Occipital lobe (tissue), 3 donors: ENCODE measurements around the gene CBY2. TPM values are rescaled to one million over a fixed set of nuclear protein-coding genes. Genes with fewer than 3 reads are reported as not detected.
"Not testable (repeated sequence)": the region's sequence is repeated elsewhere in the genome, so short reads cannot be mapped to it uniquely, and the experiment has no call there.

Experiments
- DNase-seq: peaks from one replicate; lab custom pipeline; 2025; lab: John Stamatoyannopoulos, UW
- small RNA-seq: library from RNA; depleted of rRNA; stranded (forward); fragments of <200 nt; gene quantifications from one replicate; pipeline ENCODE3, GENCODE V24; 2014
- total RNA-seq: library from RNA; depleted of rRNA; stranded (reverse); fragments of >200 nt; gene quantifications from one replicate; pipeline ENCODE4 v1.2.3, GENCODE V29; 2014

Gene CBY2
- total RNA-seq, 1 donor from 2014 or later: not detected

DNA sequence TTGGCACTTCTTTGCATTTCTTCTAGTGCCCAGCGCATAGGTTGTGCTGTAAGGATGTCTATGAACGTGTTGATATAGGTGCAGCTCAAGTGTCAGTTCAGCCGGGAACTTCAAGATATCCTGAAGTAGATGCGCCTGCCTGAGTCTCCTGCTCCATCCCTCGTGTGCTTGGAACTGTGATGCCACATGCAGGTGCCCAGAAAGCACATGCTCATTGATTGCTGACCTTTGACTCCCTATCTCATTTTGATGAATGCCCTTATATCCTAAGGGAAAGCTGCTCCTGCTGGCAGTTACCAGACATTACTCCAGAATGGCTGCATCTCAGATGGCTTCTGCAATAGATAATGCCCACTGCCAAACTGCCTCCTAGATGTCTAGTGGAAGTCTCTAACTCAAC is 40.9 kb downstream of the CBY2 start:
- DNase-seq: no peak

DNA sequence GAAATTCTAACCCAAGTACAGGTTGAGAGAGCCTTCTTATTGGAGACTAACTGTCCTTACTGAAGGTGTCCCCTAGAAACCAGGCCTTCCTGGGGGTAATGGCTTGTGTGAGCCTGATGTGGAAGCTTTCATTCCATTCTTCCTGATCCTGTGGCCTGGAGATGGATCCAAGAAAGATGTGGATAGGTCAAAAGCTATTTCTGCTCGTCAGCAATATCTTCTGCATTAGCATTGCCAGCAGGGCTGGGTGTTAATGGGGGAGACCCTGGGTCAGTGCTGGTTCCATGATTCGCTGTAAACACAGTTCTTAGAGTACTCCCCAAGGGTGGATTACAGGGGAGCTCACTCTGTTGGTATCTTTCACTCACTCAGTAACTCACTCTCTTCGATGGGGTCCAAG is 42.9 kb downstream of the CBY2 start:
- no peak for DNase-seq

DNA sequence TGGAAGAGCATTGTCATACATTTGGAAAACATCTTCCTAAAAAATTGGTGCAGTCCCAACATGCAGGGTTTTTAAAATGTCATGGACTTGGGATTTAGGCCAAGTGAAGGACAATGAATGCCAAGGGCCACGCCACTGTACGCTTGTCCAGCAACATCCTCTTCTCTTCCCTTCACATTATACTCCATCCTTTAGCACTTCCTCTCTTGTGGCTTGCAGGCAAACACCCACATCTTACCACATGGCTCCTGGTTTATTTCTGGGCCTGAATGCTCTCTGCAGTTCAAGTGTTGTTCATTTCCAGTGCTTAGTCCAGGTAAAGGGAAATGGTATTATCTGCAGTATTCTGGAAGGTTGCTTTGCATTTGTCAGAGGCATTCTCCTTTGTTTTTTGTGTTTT is 45.0 kb downstream of the CBY2 start:
- DNase-seq: no peak

GRCh38 chr13:45748941-45749759 is 47.0 kb downstream of the CBY2 start:
- no peak for DNase-seq

DNA sequence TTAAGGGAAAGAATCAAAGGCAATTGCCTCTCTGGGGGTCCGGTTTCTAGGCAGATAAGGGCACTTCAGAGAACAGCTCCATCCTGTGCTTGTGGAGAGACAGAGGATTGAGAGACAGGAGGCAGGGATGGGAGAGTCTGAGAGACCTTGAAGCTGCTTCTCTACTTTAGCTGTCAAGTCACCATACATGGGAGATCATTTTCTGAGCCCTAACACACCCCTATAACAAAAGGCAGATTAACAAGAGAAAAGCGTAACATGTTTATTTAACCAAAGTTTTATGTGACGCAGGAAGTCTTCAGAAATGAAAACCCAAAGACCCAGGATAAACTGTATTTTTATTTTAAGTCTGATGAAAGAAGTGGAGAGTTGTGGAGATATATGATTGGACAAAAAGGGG is 48.4 kb downstream of the CBY2 start:
- DNase-seq: no peak

GRCh38 chr13:45751885-45752284 is 49.8 kb downstream of the CBY2 start:
- DNase-seq: no peak

- DNase-seq: no peak
These were observed 50.4 kb downstream of the CBY2 start for GRCh38 chr13:45752510-45752909.

DNA sequence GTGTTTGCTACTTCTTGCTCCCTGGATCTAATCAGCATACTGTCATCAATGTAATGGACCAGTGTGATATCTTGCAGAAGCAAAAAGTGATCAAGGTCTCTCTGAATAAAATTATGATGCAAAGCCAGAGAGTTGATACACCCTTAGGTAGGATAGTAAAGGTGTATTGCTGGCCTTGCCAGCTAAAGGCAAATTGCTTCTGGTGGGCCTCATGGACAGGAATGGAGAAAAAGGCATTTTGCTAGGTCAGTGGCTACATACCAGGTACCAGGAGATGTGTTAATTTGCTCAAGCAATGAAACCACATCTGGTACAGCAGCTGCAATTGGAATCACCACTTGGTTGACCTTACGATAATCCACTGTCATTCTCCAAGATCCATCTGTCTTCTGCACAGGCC is 54.4 kb downstream of the CBY2 start:
- not testable (repeated sequence) for DNase-seq

DNA sequence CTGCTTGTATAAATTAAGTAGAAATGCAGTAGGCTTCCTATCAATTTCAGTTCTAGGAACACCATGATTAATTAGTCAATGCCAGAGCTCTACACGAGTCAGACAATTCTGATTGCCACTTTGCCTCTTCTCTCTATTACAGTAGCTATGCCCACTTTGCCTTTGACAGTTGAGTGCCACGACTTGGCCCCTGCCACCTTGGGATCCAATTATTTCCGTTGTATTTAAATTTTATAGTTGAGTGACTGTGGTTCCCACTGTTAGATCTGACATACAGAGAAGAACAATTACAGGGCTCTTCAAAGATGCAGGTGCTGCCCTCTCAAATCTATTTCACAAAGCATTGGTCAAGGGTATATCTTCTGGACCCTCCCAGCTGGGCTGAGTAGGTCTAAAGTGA is 55.5 kb downstream of the CBY2 start:
- DNase-seq: not testable (repeated sequence)

GRCh38 chr13:45763419-45763818 is 61.3 kb downstream of the CBY2 start:
- no peak for DNase-seq

Small RNA genes within 50 kb of the gene (small RNA-seq; reads per million reads assigned to genes)
- gene RF00017: not detected

Other genes with a start within 250 kb of the CBY2 start
- 52.6 TPM for gene COG3, start 237.4 kb upstream of the CBY2 start, total RNA-seq
- not detected for gene ERICH6B, start 86.6 kb upstream of the CBY2 start, total RNA-seq
- 9.8 TPM for gene SIAH3, start 149.4 kb downstream of the CBY2 start, total RNA-seq